ES-I3 (cell line): ENCODE data around the gene GLP1R.
"Not testable (repeated sequence)": the region's sequence is repeated elsewhere in the genome, so short reads cannot be mapped to it uniquely, and the experiment has no call there.

Experiments used
- H3K36me3 ChIP-seq: 2 replicates; pipeline ENCODE4 v1.6.1; 2013; ENCODE audit warnings: mild to moderate bottlenecking, low read length, control low read depth, moderate library complexity; ENCODE audit not compliant: insufficient read depth
- H3K4me1 ChIP-seq: 2 replicates; pipeline ENCODE4 v1.6.1; 2013; ENCODE audit warnings: mild to moderate bottlenecking, control low read depth, low read length; ENCODE audit not compliant: insufficient read depth
- H3K9ac ChIP-seq: 2 replicates; pipeline ENCODE4 v1.6.1; 2013; ENCODE audit warnings: low read depth, mild to moderate bottlenecking, low read length, moderate library complexity
- H3K9me3 ChIP-seq: 2 replicates; pipeline ENCODE4 v1.6.1; 2013; ENCODE audit warnings: mild to moderate bottlenecking, low read length, moderate library complexity; ENCODE audit not compliant: control insufficient read depth, insufficient read depth

GLP1R gene

DNA sequence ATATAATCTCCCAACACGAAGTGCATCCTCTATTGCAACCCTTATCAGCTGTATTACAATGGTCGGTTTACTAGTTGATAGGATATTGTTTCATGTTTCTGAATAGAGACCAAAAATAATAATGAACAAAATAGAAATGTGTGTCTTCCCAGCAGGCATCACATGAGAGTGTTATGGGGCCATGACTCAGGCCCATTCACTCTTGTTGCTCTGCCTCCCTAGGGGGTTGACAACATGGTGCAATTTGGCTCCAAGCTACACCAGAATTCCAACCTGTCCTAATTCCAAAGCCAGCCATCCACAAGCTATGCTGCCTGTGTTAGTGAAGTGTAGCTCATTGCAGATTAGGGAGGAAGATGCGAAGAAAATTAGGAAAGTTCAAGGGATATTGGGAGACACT, 79.5 kb downstream of the GLP1R start:
- no peaks in the 10 kb centered on the region for H3K9me3 ChIP-seq
- no peak overlapping the region for H3K9ac ChIP-seq
- no peaks in the 10 kb centered on the region for H3K36me3 ChIP-seq
- peaks cover 10% of the 10 kb centered on the region for H3K4me1 ChIP-seq

DNA sequence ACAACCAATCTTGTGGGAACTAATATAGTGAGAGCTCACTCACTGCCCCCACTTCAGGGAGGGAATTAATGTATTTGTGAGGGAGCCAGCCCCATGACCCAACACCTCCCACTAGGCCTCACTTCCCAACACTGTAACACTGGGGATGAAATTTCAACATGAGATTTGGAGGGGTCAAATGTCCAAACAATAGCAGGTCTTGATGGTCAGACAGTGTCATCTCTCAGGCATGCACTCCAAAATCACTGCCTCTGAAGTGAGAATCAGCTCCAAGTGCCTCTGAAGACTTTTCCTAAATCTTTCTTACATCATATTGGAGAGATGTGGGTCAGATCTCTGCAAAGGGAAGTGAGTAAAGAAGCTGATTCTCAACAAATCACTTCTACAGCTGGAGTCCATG, 80.3 kb downstream of the GLP1R start:
- H3K4me1 ChIP-seq, result peaks cover 10% of the 10 kb centered on the region
- H3K9ac ChIP-seq, result no peak overlapping the region
- H3K9me3 ChIP-seq, result no peaks in the 10 kb centered on the region
- H3K36me3 ChIP-seq, result no peaks in the 10 kb centered on the region

DNA sequence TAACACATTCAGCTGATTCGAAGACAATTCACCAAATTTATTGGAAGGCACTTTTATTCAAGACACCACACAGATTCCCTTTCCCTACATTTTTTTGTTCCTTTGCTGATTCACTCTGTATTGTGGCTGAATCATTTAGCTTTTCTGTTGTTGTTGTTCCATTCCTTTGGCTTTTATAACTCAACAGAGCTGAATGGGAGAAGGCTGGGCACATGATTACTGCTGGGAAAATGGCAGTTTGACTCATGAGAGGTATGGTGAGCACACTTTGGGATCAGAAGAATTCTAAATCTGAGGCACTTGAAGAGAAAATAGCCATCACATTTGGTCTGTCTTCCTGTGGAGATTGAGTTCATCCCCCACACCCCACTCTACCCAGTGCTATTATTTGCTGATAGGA, 82.1 kb downstream of the GLP1R start:
- H3K9me3 ChIP-seq, result no peaks in the 10 kb centered on the region
- no peak overlapping the region for H3K9ac ChIP-seq
- H3K36me3 ChIP-seq, result no peaks in the 10 kb centered on the region
- H3K4me1 ChIP-seq, result peaks cover 10% of the 10 kb centered on the region

DNA sequence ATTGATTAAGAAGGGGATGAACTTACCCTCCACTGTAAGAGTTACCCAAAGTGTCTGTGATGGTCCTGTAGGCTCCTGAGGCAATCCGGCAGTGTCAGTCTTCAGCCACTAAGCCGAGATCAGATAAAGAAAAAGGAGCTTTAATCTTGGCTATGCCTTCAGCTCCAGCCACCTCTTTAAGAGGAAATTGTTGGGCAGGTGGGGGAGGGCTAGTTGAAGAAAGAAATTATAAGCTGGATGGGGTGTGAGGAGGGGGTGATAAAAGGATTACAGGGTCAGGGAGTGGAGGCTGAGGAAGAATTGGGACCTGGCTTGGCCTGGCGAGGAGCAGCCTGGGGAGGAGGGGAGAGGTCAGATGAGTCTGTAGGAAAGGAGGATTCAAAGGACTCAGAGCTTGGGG, 86.2 kb downstream of the GLP1R start:
- peaks cover 10% of the 10 kb centered on the region for H3K4me1 ChIP-seq
- not testable (repeated sequence) for H3K36me3 ChIP-seq, H3K9me3 ChIP-seq, H3K9ac ChIP-seq

DNA sequence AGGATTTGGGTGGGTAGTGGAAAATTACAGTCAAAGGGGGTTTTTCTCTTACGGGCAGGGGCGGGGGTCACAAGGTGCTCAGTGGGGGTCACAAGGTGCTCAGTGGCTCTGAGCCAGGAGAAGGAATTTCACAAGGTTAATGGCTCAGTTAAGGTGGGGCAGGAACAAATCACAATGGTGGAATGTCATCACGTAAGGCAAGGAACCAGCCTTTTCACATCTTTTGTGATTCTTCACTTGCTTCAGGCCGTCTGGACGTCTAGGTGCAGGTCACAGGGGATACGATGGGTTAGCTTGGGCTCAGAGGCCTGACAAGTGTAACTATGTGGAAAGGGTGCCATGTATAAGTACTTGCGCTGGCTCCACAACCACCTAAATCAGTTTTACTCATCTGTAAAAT, 87.6 kb downstream of the GLP1R start:
- H3K36me3 ChIP-seq, H3K9ac ChIP-seq, H3K9me3 ChIP-seq, H3K4me1 ChIP-seq: not testable (repeated sequence)

DNA sequence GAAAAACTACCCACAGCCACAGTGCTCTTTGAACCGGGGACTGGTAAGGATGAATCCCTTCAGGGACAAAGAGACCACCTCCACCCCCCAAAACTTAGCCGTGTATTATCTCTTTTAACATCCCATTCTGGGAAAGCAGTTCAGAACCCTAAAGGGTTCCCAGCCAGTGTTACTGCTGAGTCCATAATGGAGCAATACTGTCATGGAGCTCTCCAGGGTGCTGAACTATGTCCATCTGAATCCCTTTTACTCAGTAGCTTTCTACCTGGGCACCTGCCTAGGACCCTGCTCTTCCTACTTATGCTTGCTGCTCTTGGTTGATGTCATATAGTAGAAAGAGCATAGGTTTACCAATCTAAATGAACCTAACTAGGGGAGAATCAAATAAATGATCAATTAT, 88.7 kb downstream of the GLP1R start:
- Histone ChIP-seq H3K9me3 (no peaks in the 10 kb centered on the region), H3K4me1 (no peaks in the 10 kb centered on the region), H3K36me3 (no peaks in the 10 kb centered on the region), H3K9ac (no peak overlapping the region)
